GM12874 (cell line): ENCODE results near the gene SULT1C3.

Experiments used
- TF ChIP-seq, protein P1 (sequence below): IDR thresholded peaks from 2 replicates; pipeline ENCODE4 v1.5.1; 2011; ENCODE audit warnings: low read depth, mild to moderate bottlenecking, control low read depth, low read length, moderate library complexity; ENCODE audit not compliant: insufficient read depth

The SULT1C3 gene

DNA sequence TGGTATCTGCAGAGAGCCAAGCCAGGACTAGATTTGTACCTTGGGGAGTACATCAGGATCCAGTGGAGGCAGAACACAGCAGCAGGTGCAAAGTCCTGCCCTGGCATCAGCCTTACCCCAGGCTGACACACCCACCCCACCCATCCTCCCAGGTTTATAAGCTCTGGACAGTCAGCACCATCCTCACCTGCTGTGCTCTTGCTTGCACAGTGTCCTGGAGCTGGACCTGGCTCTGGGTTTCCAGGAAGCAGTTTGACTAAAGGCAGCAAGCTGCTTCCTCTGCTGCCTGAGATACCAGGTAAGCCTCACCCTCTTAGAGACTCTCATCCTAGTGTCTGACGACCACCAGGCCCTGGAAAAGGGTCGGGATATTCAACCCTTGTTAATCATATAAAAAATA is at the start of gene SULT1C3:
TSS of gene SULT1C3 (plus strand) at position 183 of the 400 bp plus-strand sequence. CDS start 7,227 bp downstream, outside the sequence.
- TF ChIP-seq, protein P1, sequence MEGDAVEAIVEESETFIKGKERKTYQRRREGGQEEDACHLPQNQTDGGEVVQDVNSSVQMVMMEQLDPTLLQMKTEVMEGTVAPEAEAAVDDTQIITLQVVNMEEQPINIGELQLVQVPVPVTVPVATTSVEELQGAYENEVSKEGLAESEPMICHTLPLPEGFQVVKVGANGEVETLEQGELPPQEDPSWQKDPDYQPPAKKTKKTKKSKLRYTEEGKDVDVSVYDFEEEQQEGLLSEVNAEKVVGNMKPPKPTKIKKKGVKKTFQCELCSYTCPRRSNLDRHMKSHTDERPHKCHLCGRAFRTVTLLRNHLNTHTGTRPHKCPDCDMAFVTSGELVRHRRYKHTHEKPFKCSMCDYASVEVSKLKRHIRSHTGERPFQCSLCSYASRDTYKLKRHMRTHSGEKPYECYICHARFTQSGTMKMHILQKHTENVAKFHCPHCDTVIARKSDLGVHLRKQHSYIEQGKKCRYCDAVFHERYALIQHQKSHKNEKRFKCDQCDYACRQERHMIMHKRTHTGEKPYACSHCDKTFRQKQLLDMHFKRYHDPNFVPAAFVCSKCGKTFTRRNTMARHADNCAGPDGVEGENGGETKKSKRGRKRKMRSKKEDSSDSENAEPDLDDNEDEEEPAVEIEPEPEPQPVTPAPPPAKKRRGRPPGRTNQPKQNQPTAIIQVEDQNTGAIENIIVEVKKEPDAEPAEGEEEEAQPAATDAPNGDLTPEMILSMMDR, result no peak

DNA sequence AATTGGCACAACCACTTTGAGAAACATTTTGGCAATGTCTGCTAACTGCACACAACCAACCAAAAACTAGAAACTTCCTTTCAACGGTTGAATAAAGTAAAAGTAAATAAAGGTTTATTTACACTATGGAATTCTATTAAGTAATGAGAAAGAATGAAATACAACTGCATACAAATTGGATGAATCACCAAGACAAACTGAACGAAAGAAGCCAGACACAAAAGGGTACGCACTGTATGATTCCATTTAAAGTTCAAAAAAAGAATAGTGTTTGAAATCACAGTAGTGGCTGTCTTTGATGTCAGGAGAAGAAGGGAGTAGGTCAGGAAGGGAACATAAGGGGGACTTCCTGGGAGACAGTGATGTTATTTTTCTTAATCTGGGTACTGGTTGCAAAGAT is 46.5 kb upstream of the SULT1C3 start:
- TF ChIP-seq, protein P1, result no peak

GRCh38 chr2:108194409-108195132 is 45.2 kb upstream of the SULT1C3 start:
- TF ChIP-seq, protein P1, result no peak

- TF ChIP-seq, protein P1, result no peak
These were observed 44.7 kb upstream of the SULT1C3 start for GRCh38 chr2:108195133-108195439.

- TF ChIP-seq, protein P1, result no peak
These were observed 40.0 kb upstream of the SULT1C3 start for GRCh38 chr2:108199726-108200125.

DNA sequence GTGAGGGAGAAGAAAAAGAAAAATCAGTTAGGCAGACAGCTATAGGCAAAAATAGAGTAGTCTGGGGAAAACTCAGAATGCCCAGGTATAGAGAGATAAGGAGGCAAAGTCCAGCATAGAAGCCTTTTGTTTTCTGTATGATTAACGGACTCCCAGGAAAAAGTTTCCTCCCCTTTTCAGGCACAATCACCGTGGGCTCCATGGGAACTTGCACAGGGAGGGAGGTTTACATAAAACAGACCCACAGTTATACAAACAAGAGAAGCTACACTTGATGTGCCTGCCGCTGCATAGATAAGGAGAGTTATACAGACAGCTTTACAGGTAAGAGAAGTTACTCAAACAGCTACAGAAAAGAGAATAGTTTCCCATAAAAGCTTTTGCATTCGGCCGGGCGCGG is 39.2 kb upstream of the SULT1C3 start:
- TF ChIP-seq, protein P1, result no peak

DNA sequence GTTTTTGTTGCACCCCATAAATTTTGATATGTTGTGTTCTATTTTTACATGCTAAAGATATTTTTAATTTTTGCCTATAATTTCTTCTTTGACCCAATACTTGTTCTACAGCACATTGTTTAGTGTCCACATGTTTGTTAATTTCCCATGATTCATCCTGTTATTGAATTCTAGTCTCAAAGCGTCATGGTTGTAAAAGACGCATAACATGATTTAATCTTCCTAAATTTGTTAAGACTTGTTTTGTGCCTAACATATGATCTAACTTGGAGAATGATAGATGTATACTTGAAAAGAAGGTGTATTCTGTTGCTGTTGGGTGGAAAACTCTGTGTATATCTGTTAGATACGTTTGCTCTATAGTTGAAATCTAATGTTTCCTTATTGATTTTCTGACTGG is 27.1 kb upstream of the SULT1C3 start:
- TF ChIP-seq, protein P1, result no peak
